Activated T-cell treated with anti-CD3 and anti-CD28 coated beads for 4 hours (primary cell): ENCODE results near the gene CNN2.
A peak's percentile ranks its signal among the peaks of the same experiment; 100 is the strongest.

ENCODE experiments used
- DNase-seq: peaks from one replicate; pipeline ENCODE4 v3.0.0-alpha.2; 2020

CNN2 gene

DNA sequence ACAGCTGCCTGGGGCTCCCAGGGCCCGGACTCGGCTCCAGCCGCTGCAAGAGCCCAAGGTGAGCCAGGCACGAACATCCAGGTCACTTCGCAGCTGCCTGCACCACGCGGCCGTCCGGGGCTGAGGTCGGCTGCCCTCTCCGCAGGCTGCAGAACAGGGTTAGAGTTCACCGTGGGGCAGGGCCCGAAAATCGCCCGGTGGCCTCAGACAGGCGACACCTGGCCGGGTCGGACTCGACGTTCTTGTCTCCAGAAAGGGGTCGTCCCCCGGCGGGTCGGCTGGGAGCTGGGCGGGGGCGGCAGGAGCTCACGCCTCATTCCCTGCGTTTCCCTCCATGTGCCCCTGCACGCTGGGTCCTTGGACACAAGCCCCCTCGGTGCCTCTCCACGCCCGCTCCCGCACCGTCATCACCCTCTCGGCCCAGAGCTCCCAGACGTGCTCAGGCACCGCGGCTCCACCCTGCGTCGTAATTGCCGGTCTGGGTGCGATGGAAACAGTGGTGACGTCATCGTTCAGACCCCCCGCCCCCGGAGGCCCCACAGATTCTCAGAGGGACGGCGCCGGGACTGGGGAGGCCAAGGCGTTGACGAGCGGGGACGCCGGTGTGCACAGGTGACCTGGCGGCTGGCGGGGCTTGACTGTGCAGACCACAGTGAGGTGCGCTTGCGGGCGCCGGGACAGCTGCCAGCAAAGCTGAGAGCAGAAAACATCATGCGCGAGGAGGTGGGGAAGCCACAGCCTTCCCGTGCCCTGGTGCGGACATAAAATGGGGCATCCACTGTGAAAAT is 30.2 kb upstream of the CNN2 start:
- DNase-seq = peak; percentile 46

DNA sequence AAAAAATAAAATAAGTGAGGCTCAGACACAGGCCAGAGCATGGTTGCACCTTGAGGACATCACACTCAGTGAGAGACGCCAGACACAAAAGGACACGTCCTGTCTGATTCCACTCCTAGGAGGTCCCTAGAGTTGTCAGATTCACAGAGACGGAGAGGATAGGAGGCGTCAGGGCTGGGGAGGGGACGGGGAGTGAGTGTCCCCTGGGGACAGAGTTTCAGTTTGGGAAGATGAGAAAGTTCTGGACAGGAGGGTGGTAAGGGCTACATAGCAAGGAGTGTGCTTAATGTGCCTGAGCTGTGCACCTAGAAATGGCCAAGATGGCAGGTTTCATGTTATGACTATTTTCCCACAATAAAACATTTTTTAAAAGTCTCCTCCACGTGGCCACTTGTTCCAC is 28.3 kb upstream of the CNN2 start:
- DNase-seq = no peak

DNA sequence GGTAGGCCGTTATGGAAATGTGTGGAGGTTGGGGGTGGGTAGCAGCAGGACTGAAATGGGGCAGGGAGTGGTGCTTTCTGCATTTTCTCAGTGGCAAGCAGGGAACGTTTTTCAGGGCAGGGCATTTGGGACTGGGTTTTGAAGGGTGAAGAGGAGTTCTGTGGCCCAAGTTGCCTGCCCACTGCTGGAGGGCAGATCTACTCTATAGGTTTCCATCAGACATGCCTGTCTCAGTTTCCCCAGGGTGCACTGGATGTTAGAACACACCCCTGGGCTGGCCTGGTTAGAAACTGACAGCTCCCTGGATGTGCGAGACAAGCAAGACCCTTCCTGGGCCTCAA is 27.1 kb upstream of the CNN2 start:
- no peak for DNase-seq

DNA sequence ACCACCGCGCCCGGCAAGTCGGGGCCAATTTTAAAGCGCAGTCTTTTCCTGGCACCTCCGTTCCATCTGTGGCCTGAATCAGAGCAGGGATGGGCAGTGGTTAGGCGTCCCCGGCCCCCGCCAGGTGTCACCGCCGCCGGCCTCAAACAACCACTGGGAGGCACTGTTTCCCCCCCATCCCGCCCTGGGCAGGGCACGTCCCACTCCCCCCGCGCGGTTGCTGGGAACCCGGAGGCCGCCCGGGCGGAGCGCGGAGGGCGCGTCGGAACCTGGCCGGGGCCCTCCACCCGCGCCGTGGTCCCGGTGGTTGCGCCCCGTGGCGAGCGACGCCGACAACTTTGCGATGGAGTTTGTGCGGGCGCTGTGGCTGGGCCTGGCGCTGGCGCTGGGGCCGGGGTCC is 26.3 kb upstream of the CNN2 start, which contains the start of gene GRIN3B:
Gene GRIN3B, plus strand, starts transcription at position 325 of the 400 bp plus-strand sequence. Its CDS starts 19 bp downstream, at position 344.
- peak; percentile 52 for DNase-seq

DNA sequence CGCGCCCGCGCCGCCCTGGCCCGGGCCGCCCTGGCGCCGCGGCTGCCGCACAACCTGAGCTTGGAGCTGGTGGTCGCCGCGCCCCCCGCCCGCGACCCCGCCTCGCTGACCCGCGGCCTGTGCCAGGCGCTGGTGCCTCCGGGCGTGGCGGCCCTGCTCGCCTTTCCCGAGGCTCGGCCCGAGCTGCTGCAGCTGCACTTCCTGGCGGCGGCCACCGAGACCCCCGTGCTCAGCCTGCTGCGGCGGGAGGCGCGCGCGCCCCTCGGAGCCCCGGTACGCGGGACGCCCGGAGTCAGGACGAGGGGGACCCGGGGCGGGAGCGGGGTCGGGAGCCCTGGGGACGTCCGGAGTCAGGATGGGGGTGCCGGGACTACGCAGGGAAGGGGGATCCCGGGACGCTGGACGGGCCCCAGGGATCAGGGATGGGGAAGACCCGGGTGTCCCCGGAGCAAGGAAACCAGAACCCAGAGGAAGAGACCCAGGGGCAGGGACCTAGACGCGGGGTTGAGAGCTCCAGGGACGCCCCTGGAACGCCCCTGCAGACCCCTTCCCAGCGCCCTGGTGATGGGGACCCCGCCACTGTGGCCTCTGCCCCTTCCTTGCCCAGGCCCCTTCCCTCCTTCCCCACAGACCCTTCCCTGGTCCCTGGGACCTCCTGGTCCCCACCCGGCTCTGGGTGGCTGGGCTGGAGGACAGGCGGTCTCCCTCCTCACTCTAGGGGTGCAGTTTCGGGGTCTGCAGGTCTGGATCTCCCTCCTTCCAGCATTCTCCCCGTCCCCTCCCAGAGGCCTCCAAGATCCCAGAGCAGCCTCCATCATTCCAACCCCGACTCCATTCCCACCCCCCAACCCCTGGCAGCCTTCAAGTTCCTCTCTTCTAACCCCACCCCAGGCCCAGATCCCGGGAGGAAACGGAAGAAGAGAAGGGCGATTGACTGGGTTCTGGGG is 25.5 kb upstream of the CNN2 start:
- DNase-seq = no peak

DNA sequence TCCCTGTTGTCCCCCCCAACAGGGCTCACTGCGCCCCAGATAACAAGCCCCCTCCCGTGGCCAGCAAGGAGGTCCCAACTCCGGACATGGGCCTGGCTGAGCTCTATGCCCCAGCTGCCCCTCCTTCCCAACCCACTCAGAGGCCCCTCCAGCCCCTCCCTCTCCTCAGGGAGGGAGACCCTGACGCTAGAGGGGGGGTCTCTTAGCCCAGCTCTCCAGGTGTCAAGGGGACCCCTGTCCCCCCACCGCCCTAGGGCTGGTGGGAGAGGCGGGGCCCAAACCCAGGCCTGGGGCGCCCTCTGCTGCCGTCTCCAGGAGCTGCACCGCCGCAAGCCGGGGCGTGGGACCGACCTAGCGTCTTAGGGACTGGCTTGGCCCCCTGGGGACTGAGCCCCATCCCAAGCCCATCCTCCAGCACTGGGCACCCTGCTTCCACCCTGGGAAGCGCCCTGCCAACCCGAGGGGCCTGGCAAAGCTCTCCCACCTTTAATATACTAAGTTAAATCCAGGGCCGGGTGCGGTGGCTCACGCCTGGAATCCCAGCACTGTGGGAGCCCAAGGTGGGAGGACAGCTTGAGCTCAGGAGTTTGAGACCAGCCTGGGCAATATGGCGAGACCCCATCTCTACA is 24.8 kb upstream of the CNN2 start:
- DNase-seq = peak; percentile 61

DNA sequence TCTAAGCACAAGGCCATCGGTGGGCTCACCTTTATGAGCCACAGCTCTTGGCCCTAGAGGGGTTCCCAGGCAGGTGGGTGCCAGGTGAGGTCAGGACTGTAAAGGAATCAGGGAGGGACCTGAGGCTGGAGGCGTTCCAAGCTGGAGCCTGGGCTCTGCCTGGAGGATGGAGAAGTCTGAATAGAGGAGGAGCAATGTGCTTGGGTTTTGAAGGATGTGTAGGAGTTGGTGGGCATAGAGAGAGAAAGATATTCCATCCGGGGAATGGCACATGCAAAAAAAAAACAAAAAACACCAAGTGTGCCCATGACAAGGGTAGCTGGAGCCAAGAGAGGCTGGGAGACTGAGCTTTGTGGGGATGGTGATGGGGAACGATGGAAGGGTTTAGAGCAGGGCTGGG is 23.8 kb upstream of the CNN2 start:
- DNase-seq = no peak

DNA sequence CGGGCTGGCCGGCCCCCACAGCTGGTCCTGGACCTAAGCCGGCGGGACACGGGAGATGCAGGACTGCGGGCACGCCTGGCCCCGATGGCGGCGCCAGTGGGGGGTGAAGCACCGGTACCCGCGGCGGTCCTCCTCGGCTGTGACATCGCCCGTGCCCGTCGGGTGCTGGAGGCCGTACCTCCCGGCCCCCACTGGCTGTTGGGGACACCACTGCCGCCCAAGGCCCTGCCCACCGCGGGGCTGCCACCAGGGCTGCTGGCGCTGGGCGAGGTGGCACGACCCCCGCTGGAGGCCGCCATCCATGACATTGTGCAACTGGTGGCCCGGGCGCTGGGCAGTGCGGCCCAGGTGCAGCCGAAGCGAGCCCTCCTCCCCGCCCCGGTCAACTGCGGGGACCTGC is 23.1 kb upstream of the CNN2 start:
- DNase-seq = no peak

DNA sequence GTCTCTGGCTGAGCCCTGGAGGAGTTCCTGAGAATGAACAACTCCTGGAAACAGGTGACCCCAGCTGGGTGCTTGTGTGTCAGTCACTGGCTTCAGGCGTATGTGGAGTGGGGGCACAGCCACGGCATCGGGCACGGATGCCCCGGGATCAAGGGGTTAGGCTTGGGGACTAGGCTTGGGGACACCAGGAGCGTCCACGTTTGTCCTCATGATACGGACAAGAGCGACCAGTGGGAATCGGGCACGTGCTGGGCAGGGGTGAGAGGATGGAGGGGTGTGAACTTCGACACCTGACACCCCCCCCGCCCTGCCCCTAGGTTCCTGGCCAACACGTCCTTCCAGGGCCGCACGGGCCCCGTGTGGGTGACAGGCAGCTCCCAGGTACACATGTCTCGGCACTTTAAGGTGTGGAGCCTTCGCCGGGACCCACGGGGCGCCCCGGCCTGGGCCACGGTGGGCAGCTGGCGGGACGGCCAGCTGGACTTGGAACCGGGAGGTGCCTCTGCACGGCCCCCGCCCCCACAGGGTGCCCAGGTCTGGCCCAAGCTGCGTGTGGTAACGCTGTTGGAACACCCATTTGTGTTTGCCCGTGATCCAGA is 22.1 kb upstream of the CNN2 start:
- DNase-seq = no peak

DNA sequence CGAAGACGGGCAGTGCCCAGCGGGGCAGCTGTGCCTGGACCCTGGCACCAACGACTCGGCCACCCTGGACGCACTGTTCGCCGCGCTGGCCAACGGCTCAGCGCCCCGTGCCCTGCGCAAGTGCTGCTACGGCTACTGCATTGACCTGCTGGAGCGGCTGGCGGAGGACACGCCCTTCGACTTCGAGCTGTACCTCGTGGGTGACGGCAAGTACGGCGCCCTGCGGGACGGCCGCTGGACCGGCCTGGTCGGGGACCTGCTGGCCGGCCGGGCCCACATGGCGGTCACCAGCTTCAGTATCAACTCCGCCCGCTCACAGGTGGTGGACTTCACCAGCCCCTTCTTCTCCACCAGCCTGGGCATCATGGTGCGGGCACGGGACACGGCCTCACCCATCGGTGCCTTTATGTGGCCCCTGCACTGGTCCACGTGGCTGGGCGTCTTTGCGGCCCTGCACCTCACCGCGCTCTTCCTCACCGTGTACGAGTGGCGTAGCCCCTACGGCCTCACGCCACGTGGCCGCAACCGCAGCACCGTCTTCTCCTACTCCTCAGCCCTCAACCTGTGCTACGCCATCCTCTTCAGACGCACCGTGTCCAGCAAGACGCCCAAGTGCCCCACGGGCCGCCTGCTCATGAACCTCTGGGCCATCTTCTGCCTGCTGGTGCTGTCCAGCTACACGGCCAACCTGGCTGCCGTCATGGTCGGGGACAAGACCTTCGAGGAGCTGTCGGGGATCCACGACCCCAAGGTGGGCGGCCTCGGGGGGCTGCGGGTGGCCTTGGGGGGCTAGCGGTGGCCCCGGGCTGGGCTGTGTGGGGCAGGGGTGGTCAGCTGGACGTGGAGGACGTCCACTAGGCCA is 21.4 kb upstream of the CNN2 start:
- no peak for DNase-seq

DNA sequence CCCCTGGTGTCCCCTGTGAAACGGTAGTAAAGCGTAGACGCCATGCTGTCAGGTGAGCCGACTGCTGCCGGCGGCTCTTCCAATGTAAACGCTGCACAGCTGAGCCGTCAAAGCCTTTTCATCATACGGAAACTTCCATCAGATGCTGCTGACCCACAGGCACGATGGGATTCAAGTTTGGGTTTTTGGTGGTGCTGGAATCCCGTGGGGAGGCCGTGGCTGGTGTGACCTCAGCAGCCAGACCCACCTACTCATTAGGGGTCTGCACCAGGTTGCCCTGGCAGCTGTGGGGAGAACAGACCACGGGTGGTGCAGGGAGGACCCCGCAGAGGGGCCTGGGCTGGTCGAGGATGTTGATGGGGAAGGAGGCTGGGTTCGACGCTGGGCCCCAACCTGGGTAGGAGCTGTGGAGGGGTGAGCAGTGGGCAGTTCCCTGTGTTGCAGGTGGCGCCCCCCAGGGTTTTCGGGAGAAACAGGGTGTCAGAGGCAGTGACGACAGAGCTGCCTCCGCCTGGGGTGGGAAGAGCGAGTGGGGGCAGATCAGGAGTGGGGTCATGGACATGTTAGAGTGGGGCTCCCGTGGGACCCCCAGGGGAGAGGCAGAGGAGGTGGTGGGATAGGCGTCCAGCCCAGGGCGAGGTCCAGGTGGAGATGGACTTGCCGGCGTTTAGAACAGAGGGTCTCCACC is 19.6 kb upstream of the CNN2 start:
- DNase-seq = no peak

DNA sequence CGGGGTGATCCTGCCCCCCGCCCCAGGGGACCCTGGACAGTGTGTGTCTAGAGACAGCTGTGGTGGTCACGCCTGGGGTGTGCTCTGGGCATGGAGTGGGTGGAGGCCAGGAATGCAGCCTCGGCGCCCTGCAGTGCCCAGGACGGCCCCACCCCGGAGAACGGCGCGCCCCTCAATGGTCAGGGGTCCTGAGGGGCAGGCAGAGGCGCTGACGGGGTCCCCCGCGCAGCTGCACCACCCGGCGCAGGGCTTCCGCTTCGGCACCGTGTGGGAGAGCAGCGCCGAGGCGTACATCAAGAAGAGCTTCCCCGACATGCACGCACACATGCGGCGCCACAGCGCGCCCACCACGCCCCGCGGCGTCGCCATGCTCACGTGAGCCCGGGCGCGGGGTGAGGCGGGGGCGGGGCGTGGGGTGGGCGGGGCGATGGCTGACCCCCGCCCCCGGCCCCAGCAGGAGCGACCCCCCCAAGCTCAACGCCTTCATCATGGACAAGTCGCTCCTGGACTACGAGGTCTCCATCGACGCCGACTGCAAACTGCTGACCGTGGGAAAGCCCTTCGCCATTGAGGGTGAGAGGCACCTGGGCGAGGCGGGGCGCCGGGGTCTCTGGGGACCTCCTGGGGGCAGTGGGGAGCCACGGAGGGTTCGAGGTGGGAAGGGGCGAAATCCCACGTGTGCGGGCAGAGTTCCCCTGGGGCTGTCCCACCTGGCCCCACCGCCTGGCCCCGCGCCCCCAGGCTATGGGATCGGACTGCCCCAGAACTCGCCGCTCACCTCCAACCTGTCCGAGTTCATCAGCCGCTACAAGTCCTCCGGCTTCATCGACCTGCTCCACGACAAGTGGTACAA is 18.8 kb upstream of the CNN2 start:
- DNase-seq = no peak

DNA sequence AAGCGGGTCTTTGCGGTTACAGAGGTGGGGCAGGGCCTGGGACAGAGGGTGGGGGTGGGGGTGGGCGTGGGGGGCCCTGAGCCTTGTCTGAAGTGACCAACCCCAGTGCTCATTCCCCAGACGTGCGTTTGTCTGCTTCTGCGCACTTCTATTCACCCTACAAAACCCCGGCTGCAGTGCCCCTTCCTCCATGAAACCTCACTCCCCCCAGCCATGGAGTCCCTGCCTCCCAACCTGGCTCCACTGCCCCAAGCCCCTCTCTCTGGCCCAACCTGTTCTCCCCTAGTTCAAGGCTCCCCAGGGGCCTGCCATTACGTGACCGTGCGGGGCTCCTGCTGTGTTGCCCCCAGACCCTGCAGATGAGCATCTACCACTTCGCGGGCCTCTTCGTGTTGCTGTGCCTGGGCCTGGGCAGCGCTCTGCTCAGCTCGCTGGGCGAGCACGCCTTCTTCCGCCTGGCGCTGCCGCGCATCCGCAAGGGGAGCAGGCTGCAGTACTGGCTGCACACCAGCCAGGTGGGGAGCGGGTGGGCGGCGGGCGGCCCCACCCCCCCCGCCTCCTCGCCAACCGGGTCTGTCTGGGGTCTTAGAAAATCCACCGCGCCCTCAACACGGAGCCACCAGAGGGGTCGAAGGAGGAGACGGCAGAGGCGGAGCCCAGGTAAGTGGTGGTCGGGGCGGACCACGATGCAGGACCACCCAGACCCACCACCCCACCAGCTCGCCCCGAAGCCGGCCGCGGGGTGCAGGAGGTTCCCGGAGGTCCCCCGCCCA is 18.0 kb upstream of the CNN2 start:
- DNase-seq = no peak

DNA sequence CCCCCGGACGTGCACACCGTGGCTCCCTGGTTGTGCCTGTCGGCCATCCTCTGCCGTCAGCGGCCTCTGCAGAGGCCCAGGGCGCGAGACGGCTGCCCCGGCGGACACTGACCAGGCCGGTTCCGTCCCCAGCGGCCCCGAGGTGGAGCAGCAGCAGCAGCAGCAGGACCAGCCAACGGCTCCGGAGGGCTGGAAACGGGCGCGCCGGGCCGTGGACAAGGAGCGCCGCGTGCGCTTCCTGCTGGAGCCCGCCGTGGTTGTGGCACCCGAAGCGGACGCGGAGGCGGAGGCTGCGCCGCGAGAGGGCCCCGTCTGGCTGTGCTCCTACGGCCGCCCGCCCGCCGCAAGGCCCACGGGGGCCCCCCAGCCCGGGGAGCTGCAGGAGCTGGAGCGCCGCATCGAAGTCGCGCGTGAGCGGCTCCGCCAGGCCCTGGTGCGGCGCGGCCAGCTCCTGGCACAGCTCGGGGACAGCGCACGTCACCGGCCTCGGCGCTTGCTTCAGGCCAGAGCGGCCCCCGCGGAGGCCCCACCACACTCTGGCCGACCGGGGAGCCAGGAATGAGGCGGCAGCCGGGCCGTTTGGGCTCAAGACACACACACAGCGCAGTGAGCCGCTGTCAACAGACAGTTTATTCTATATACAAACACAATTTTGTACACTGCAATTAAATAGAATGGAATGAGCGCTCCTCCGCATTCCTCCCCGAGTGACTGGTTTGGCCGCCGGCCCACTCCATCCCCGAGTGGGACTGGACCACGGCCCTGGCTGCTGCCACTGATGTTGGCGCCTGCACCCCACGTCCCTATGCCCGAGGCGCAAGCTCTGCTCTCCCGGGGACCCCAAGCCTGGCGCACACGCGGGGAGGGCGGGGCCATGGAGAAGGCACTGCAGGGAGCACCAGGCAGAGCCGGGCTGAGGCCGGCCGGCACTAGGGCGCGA is 17.1 kb upstream of the CNN2 start:
- no peak for DNase-seq

DNA sequence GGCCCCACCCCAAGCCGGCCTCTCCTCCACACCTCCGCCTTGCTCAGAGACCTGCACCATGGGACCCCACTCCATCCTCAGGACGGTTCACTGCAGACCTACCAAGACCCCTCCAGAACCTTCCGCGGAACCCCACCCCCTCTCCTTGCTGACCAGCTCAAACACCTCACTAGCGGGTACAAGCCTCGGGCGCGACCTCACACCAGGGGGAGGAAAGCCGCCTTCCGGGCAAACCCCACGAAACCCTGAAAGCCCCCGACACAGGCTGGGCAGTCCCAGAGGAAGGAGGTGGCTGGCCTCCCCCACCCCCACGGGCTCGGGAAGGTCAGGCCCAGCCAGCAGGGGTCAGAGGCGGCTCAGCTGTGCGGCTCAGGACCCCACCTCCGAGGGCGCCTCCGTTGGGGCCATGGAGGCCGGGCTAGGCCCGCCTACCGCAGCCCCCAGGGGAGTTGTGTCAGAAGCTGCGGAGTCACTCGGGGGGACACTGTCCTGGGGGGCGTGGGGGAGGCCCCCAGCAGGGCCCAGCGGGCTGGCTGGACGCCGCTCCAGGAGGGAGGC is 16.3 kb upstream of the CNN2 start:
- DNase-seq = no peak

DNA sequence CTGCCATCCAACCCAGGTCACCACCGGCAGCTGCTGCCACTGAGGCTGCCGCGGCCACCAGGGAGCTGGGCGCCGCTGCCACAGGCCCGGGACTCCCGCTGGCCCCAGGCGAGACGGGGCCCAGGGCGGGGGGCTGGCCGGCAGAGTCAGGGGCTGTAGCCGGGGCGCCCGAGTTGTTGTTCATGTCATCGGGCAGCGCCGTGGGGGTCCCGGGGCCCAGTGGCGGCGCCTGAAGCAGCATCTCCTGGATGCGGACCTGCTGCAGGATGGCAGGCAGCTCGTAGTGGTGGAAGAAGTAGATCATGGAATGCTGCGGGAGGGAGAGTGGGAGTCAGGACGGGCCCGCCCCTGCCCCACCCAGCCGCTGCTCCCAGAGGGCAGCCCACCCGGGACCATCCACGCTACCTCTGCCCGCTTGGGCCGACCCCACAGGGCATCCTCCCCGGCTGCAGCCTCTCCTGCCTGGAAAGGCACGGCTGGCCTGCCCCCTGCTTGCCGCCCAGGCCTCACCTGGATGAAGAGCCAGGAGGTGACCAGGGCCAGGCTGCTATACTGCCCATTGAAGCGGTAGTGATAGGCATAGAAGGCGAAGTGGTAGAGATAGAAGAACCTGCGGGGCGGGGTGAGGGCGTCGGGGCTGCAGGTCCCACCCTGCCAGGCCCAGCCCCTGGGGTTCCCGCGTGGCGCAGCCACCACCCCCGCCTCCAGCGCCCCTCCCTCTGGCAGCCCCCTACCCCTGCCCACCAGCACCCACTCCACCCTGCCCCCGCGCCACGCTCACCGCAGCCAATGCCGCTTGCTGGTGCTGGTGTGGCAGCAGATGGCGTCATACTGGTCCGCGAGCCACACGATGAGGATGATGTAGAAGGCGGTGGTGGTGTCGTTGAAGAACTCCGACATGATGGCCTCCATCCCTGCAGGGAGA is 15.6 kb upstream of the CNN2 start:
- no peak for DNase-seq

DNA sequence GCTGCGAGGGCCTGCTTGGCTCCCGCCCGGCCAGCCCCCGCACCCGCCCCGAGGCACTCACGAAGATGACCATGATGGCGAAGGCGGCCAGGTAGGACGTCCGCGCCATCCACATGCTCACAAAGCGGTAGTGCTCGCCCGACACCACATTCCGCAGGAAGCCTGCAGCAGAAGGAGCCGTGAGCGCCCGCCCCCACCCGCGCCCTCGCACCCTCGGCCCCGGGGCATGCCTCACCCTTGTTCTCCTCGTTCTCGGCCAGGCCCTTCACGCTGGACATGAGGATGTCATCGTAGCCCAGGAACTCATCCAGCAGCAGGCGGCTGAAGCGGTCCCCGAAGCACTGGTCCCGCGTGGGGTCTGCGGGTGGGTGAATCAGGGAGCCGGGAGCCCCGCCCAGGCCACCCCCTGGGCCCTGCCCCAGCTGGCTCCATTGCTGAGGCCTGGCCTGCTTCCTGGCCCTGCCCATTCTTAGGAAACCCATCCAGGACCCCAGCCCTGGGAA is 14.5 kb upstream of the CNN2 start:
- no peak for DNase-seq
